ENCODE measurements around the gene SPATA31C2.
"Not testable (repeated sequence)": the region's sequence is repeated elsewhere in the genome, so short reads cannot be mapped to it uniquely, and the experiment has no call there.

SPATA31C2 gene

GRCh38 chr9:88127700-88128300, 10.5 kb downstream of the SPATA31C2 start:
- DNase-seq (ENCODE audit: low read depth, low spot score) = not testable (repeated sequence)

GRCh38 chr9:88123413-88123812, 14.9 kb downstream of the SPATA31C2 start:
- DNase-seq (ENCODE audit: low read depth, low spot score) = not testable (repeated sequence)

GRCh38 chr9:88118121-88118520, 20.2 kb downstream of the SPATA31C2 start:
- DNase-seq (ENCODE audit: low read depth, low spot score) = not testable (repeated sequence)

GRCh38 chr9:88114968-88115612, 23.2 kb downstream of the SPATA31C2 start:
- not testable (repeated sequence) for DNase-seq (ENCODE audit: low read depth, low spot score)

GRCh38 chr9:88114283-88114967, 23.9 kb downstream of the SPATA31C2 start:
- DNase-seq (ENCODE audit: low read depth, low spot score) = not testable (repeated sequence)

GRCh38 chr9:88113156-88114130, 24.8 kb downstream of the SPATA31C2 start:
- not testable (repeated sequence) for DNase-seq (ENCODE audit: low read depth, low spot score)

GRCh38 chr9:88110026-88110425, 28.2 kb downstream of the SPATA31C2 start:
- DNase-seq (ENCODE audit: low read depth, low spot score) = no peak

GRCh38 chr9:88108779-88109178, 29.5 kb downstream of the SPATA31C2 start:
- no peak for DNase-seq (ENCODE audit: low read depth, low spot score)

GRCh38 chr9:88106492-88106891, 31.8 kb downstream of the SPATA31C2 start:
- no peak for DNase-seq (ENCODE audit: low read depth, low spot score)

- no peak for DNase-seq (ENCODE audit: low read depth, low spot score)
Observed at GRCh38 chr9:88092797-88093331, 45.4 kb downstream of the SPATA31C2 start.

GRCh38 chr9:88090151-88090581, 48.1 kb downstream of the SPATA31C2 start:
- DNase-seq (ENCODE audit: low read depth, low spot score) = no peak

- DNase-seq (ENCODE audit: low read depth, low spot score) = no peak
Observed at GRCh38 chr9:88087906-88088305, 50.4 kb downstream of the SPATA31C2 start.

GRCh38 chr9:88085476-88085875, 52.8 kb downstream of the SPATA31C2 start:
- no peak for DNase-seq (ENCODE audit: low read depth, low spot score)

GRCh38 chr9:88084357-88085183, 53.7 kb downstream of the SPATA31C2 start:
- no peak for DNase-seq (ENCODE audit: low read depth, low spot score)

All from iPS DF 19.7 (cell line).